Activated CD4-positive, alpha-beta T cell treated with anti-CD3 and anti-CD28 coated beads, Interleukin-2, amount 10 ng/mL, durations not matched to agents 7 days and 5 days (primary cell): ENCODE measurements around the gene GGA1. TPM values are rescaled to one million over a fixed set of nuclear protein-coding genes. Genes with fewer than 3 reads are reported as not detected.

Experiments
- CTCF ChIA-PET: fragments of 350-600 bp; sonication (Branson Sonifier 250); formaldehyde crosslinking; loops from one replicate; lab custom pipeline; 2021; ENCODE audit warnings: antibody characterized with exemption; lab: Charles Lee
- POLR2A ChIA-PET: fragments of 350-600 bp; sonication (Branson Sonifier 250); formaldehyde crosslinking; loops from one replicate; lab custom pipeline; 2021; ENCODE audit warnings: antibody characterized with exemption; lab: Charles Lee
- DNase-seq: peaks from one replicate; pipeline ENCODE4 v3.0.0-alpha.2; 2020
- H3K27ac Mint-ChIP-seq: one replicate; pipeline ENCODE4 v1.8.0; 2021; ENCODE audit warnings: mild to moderate bottlenecking, moderate library complexity, mixed read lengths
- H3K27me3 Mint-ChIP-seq: one replicate; pipeline ENCODE4 v1.8.0; 2021; ENCODE audit warnings: mixed read lengths
- H3K36me3 Mint-ChIP-seq: one replicate; pipeline ENCODE4 v1.8.0; 2021; ENCODE audit warnings: low read depth, mixed read lengths
- H3K4me1 Mint-ChIP-seq: one replicate; pipeline ENCODE4 v1.8.0; 2021; ENCODE audit warnings: mixed read lengths
- H3K4me3 Mint-ChIP-seq: one replicate; pipeline ENCODE4 v1.8.0; 2021; ENCODE audit warnings: mild to moderate bottlenecking, moderate library complexity, mixed read lengths
- H3K9me3 Mint-ChIP-seq: one replicate; pipeline ENCODE4 v1.8.0; 2021; ENCODE audit warnings: mixed read lengths
- total RNA-seq, 2 experiments: library from RNA; stranded (reverse); gene quantifications; one replicate each; pipeline ENCODE4 v1.2.3, GENCODE V29; 2021

GGA1 gene
- total RNA-seq, 2 experiments from 2014 or later: 58.5 to 62.8 TPM

DNA sequence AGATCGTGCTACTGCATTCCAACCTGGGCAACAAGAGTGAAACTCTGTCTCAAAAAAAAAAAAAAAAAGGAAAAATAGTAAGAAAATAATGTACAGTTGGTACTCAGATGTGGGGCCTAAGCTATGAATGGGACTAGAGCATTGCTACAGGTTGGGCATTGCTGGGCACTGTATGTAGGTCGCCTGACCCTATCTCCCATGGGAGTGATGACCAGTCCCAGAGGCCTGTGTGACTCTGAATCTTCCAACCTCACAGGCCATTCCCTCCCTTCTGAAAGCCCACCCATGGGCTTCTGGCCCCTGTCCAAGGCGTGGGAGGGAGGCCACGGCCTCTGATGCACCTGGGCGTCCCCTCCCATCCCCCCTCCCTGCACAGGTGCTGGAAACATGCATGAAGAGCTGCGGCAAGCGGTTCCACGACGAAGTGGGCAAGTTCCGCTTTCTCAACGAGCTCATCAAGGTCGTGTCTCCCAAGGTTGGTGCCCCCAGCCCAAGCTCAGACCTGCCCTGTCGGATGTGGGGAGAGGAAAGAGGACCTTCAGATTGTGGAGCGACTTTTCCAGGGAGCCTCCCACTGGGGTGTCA, 9.5 kb downstream of the GGA1 start:
- POLR2A ChIA-PET: no interaction called here
- no peak for DNase-seq
- peaks cover 2% of the 10 kb centered on the region for H3K4me1 Mint-ChIP-seq
- CTCF ChIA-PET: interaction anchor here (1.0 to 2.2 kb wide), 4 partner anchors 9 to 50 kb away, joined by 3 to 9 read pairs (median 5); partner anchors contain the start of gene GGA1
- peaks cover 23% of the 10 kb centered on the region for H3K36me3 Mint-ChIP-seq
- H3K27me3 Mint-ChIP-seq: no peaks in the 10 kb centered on the region
- H3K9me3 Mint-ChIP-seq: no peaks in the 10 kb centered on the region
- no peak overlapping the region for H3K27ac Mint-ChIP-seq
- H3K4me3 Mint-ChIP-seq: no peak overlapping the region

GRCh38 chr22:37618674-37619073, 10.0 kb downstream of the GGA1 start:
- Mint-ChIP-seq H3K9me3 (no peaks in the 10 kb centered on the region), H3K27me3 (no peaks in the 10 kb centered on the region), H3K4me1 (peaks cover 2% of the 10 kb centered on the region), H3K4me3 (no peak overlapping the region), H3K27ac (no peak overlapping the region), H3K36me3 (peaks cover 25% of the 10 kb centered on the region)
- DNase-seq: no peak
- ChIA-PET POLR2A (no interaction called here), CTCF (interaction anchor here (0.9 to 2.2 kb wide), 3 partner anchors 9 to 63 kb away, joined by 4 to 9 read pairs (median 8); no protein-coding TSS in a partner anchor)

- Mint-ChIP-seq H3K9me3 (no peaks in the 10 kb centered on the region), H3K4me3 (no peak overlapping the region), H3K27ac (no peak overlapping the region), H3K36me3 (peaks cover 26% of the 10 kb centered on the region), H3K4me1 (peaks cover 8% of the 10 kb centered on the region), H3K27me3 (no peaks in the 10 kb centered on the region)
- ChIA-PET CTCF (interaction anchor here (0.6 to 2.1 kb wide), 6 partner anchors 10 to 336 kb away, joined by 3 to 9 read pairs (median 5); no protein-coding TSS in a partner anchor), POLR2A (no interaction called here)
- no peak for DNase-seq
Observed at GRCh38 chr22:37619991-37620390, 11.4 kb downstream of the GGA1 start.

DNA sequence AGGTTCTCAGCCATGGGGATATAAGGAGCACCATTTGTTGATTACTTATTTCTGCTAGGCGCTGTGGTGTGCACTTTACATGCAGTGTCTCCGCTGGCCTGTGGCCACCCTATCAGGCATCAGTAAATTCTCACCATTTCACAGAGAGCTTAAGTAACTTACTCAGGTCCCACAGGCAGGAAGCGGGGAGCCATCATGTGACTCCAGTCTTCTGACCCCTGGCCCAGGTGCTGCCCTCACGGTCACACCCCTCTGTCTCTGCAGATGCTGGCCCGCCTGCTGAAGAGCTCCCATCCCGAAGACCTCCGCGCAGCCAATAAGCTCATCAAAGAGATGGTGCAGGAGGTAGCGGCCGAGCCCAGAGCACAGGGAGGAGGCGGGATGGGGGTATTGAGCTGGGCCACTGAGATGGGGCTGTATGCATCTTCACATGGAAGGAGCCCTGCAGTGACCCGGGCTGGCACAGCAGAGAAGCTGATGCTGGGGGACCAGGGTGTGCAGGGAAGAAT, 12.8 kb downstream of the GGA1 start:
- Mint-ChIP-seq H3K27me3 (no peaks in the 10 kb centered on the region), H3K27ac (no peak overlapping the region), H3K9me3 (no peaks in the 10 kb centered on the region), H3K36me3 (peaks cover 31% of the 10 kb centered on the region), H3K4me1 (peaks cover 21% of the 10 kb centered on the region), H3K4me3 (no peak overlapping the region)
- CTCF ChIA-PET: interaction anchor here (1.1 to 1.7 kb wide), 4 partner anchors 13 to 74 kb away, joined by 3 to 9 read pairs (median 4); no protein-coding TSS in a partner anchor
- DNase-seq: no peak
- POLR2A ChIA-PET: no interaction called here

GRCh38 chr22:37623075-37624016, 14.7 kb downstream of the GGA1 start:
- no peak overlapping the region for H3K4me3 Mint-ChIP-seq
- H3K36me3 Mint-ChIP-seq: peaks cover 26% of the 10 kb centered on the region
- no peaks in the 10 kb centered on the region for H3K9me3 Mint-ChIP-seq
- ChIA-PET POLR2A (no interaction called here), CTCF (interaction anchor here (0.8 to 12.6 kb wide), 5 partner anchors 10 to 73 kb away, joined by 3 to 127 read pairs (median 4); partner anchors contain the start of gene SH3BP1)
- no peaks in the 10 kb centered on the region for H3K27me3 Mint-ChIP-seq
- DNase-seq: peak; percentile 79
- peak overlapping the region; percentile 81 for H3K27ac Mint-ChIP-seq
- H3K4me1 Mint-ChIP-seq: peaks cover 40% of the 10 kb centered on the region

GRCh38 chr22:37624017-37624365, 15.4 kb downstream of the GGA1 start:
- no peaks in the 10 kb centered on the region for H3K27me3 Mint-ChIP-seq
- POLR2A ChIA-PET: no interaction called here
- H3K36me3 Mint-ChIP-seq: peaks cover 22% of the 10 kb centered on the region
- H3K9me3 Mint-ChIP-seq: no peaks in the 10 kb centered on the region
- no peak overlapping the region for H3K27ac Mint-ChIP-seq
- no peak for DNase-seq
- CTCF ChIA-PET: interaction anchor here (1.0 to 12.6 kb wide), 3 partner anchors 9 to 19 kb away, joined by 4 to 127 read pairs (median 6); partner anchors contain the start of gene SH3BP1
- H3K4me3 Mint-ChIP-seq: no peak overlapping the region
- H3K4me1 Mint-ChIP-seq: peaks cover 46% of the 10 kb centered on the region

DNA sequence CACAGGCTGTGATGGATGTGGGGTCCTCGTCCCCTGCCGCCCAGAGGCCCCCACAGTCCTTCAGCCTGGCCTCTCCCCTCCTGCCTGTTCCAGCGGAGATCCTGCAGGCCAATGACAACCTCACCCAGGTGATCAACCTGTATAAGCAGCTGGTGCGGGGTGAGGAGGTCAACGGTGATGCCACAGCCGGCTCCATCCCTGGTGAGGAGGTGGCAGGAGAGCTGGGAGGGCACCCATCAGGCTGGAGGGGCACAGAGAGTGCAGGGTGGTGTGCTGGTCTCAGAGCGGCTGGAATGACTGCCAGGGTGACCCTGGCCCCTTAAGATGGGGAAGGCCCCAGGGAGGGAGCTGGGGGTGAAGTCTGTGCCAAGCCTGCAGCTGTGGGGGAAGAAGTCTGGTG, 16.2 kb downstream of the GGA1 start:
- Mint-ChIP-seq H3K9me3 (no peaks in the 10 kb centered on the region), H3K27ac (peak overlapping the region; percentile 61), H3K4me3 (no peak overlapping the region), H3K4me1 (peaks cover 50% of the 10 kb centered on the region), H3K36me3 (peaks cover 19% of the 10 kb centered on the region), H3K27me3 (no peaks in the 10 kb centered on the region)
- ChIA-PET POLR2A (no interaction called here), CTCF (interaction anchor here (0.6 to 12.6 kb wide), 7 partner anchors 8 to 58 kb away, joined by 3 to 127 read pairs (median 5); partner anchors contain the start of gene SH3BP1)
- no peak for DNase-seq

- H3K27me3 Mint-ChIP-seq: no peaks in the 10 kb centered on the region
- no peaks in the 10 kb centered on the region for H3K9me3 Mint-ChIP-seq
- no peak for DNase-seq
- H3K36me3 Mint-ChIP-seq: peaks cover 14% of the 10 kb centered on the region
- peaks cover 50% of the 10 kb centered on the region for H3K4me1 Mint-ChIP-seq
- POLR2A ChIA-PET: no interaction called here
- CTCF ChIA-PET: interaction anchor here (0.9 to 12.6 kb wide), 7 partner anchors 9 to 58 kb away, joined by 3 to 127 read pairs (median 5); partner anchors contain the start of genes GGA1 and SH3BP1
- peak overlapping the region; percentile 89 for H3K27ac Mint-ChIP-seq
- H3K4me3 Mint-ChIP-seq: no peak overlapping the region
Observed at GRCh38 chr22:37625737-37626136, 17.1 kb downstream of the GGA1 start.

- peaks cover 51% of the 10 kb centered on the region for H3K4me1 Mint-ChIP-seq
- H3K36me3 Mint-ChIP-seq: peaks cover 14% of the 10 kb centered on the region
- H3K27me3 Mint-ChIP-seq: no peaks in the 10 kb centered on the region
- H3K9me3 Mint-ChIP-seq: no peaks in the 10 kb centered on the region
- ChIA-PET POLR2A (interaction anchor here (0.6 kb wide), 1 partner anchor 53 kb away, joined by 11 read pairs; no protein-coding TSS in a partner anchor), CTCF (interaction anchor here (0.9 to 12.6 kb wide), 6 partner anchors 10 to 17 kb away, joined by 3 to 127 read pairs (median 7); partner anchors contain the start of genes GGA1 and SH3BP1)
- H3K27ac Mint-ChIP-seq: peak overlapping the region; percentile 89
- no peak for DNase-seq
- no peak overlapping the region for H3K4me3 Mint-ChIP-seq
Observed at GRCh38 chr22:37626144-37626543, 17.5 kb downstream of the GGA1 start.

GRCh38 chr22:37626556-37627075, 18.0 kb downstream of the GGA1 start:
- peaks cover 55% of the 10 kb centered on the region for H3K4me1 Mint-ChIP-seq
- H3K4me3 Mint-ChIP-seq: peak overlapping the region; percentile 44
- peaks cover 14% of the 10 kb centered on the region for H3K36me3 Mint-ChIP-seq
- H3K27me3 Mint-ChIP-seq: no peaks in the 10 kb centered on the region
- CTCF ChIA-PET: interaction anchor here (0.6 to 12.6 kb wide), 6 partner anchors 10 to 165 kb away, joined by 3 to 127 read pairs (median 8); partner anchors contain the start of genes GGA1, LGALS2 and SH3BP1
- H3K27ac Mint-ChIP-seq: peak overlapping the region; percentile 89
- DNase-seq: no peak
- no peaks in the 10 kb centered on the region for H3K9me3 Mint-ChIP-seq
- POLR2A ChIA-PET: interaction anchor here (0.6 kb wide), 1 partner anchor 52 kb away, joined by 11 read pairs; no protein-coding TSS in a partner anchor

DNA sequence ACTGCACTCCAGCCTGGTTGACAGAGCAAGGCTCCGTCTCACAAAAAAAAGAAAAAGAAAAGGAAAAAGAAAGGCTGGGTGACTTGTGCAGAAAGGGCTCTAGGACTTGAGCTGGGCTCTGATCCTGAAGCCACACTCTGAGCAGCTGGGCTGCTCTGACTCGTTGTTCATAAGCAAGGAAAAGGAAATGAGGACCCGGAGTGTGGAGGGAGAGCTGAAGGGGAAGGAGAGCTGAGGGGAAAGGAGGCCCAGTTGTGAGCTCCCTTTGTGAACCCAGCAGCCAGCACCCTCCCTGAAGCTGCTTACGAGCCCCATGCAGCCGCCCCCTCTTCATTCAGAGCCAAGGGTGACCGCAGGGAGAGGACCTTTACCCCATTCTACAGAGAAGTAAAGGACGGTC, 18.5 kb downstream of the GGA1 start:
- peaks cover 14% of the 10 kb centered on the region for H3K36me3 Mint-ChIP-seq

More for the DNA sequence above, 18.5 kb downstream of the GGA1 start:
- H3K27me3 Mint-ChIP-seq: no peaks in the 10 kb centered on the region
- H3K4me1 Mint-ChIP-seq: peaks cover 59% of the 10 kb centered on the region
- POLR2A ChIA-PET: interaction anchor here (0.9 to 1.4 kb wide), 2 partner anchors 10 to 16 kb away, joined by 4 to 5 read pairs; no protein-coding TSS in a partner anchor
- H3K9me3 Mint-ChIP-seq: no peaks in the 10 kb centered on the region
- no peak for DNase-seq
- CTCF ChIA-PET: interaction anchor here (0.6 to 12.6 kb wide), 6 partner anchors 10 to 165 kb away, joined by 3 to 127 read pairs (median 8); partner anchors contain the start of genes GGA1, LGALS2 and SH3BP1
- peak overlapping the region; percentile 44 for H3K4me3 Mint-ChIP-seq
- peak overlapping the region; percentile 89 for H3K27ac Mint-ChIP-seq
